ENCODE measurements around the gene CATSPERD.

Gene CATSPERD

GRCh38 chr19:5789351-5789761 lies 68.9 kb downstream of the CATSPERD start:
- H3K36me3 ChIP-seq (ENCODE audit: control insufficient read depth, insufficient read depth, low read length), result peaks cover 30% of the 10 kb centered on the region
- H3K27ac ChIP-seq (ENCODE audit: low read depth, low read length), result no peak overlapping the region
- H3K4me1 ChIP-seq (ENCODE audit: control insufficient read depth, insufficient read depth, low read length), result peaks cover 4% of the 10 kb centered on the region
- peaks cover 4% of the 10 kb centered on the region for H3K27me3 ChIP-seq (ENCODE audit: control insufficient read depth, insufficient read depth, low read length)
- no peak overlapping the region for H3K4me3 ChIP-seq (ENCODE audit: low read length)
- no peak overlapping the region for H3K9ac ChIP-seq (ENCODE audit: low read length)

- Histone ChIP-seq H3K27me3 (ENCODE audit: control insufficient read depth, insufficient read depth, low read length) (peaks cover 4% of the 10 kb centered on the region), H3K4me1 (ENCODE audit: control insufficient read depth, insufficient read depth, low read length) (peaks cover 4% of the 10 kb centered on the region), H3K9ac (ENCODE audit: low read length) (no peak overlapping the region), H3K4me3 (ENCODE audit: low read length) (peak overlapping the region; percentile 92), H3K36me3 (ENCODE audit: control insufficient read depth, insufficient read depth, low read length) (peaks cover 27% of the 10 kb centered on the region), H3K27ac (ENCODE audit: low read depth, low read length) (peak overlapping the region; percentile 95)
Observed at GRCh38 chr19:5789886-5790558, 69.6 kb downstream of the CATSPERD start.

GRCh38 chr19:5790559-5791520 lies 70.4 kb downstream of the CATSPERD start, which contains the start of gene DUS3L:
TSS of gene DUS3L (minus strand) at chr19:5791163. CDS start at chr19:5791141, 22 bp downstream.
- Histone ChIP-seq H3K4me1 (ENCODE audit: control insufficient read depth, insufficient read depth, low read length) (peaks cover 4% of the 10 kb centered on the region), H3K36me3 (ENCODE audit: control insufficient read depth, insufficient read depth, low read length) (peaks cover 24% of the 10 kb centered on the region), H3K9ac (ENCODE audit: low read length) (peak within 1 kb of the TSS; percentile 69), H3K27ac (ENCODE audit: low read depth, low read length) (peak within 1 kb of the TSS; percentile 95), H3K27me3 (ENCODE audit: control insufficient read depth, insufficient read depth, low read length) (peaks cover 4% of the 10 kb centered on the region), H3K4me3 (ENCODE audit: low read length) (peak within 1 kb of the TSS; percentile 92)

DNA sequence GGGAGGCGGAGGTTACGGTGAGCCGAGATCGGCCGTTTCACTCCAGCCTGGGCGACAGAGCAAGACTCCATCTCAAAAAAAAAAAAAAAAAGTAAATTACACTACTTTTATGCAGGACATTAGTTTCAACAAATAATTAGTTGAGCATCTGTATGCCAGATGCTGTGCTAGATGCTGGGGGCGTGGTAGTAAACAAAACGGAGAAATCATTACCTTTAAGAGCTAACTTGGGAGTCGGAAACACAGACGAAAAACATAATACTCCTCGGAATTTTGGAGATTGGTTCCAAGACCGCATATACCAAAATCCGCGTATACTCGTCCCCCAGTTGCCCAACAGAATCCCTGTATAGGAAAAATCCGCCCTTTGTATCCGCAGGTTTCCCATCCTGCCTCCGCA lies 71.8 kb downstream of the CATSPERD start:
- H3K27ac ChIP-seq (ENCODE audit: low read depth, low read length), result no peak overlapping the region
- peaks cover 12% of the 10 kb centered on the region for H3K36me3 ChIP-seq (ENCODE audit: control insufficient read depth, insufficient read depth, low read length)
- no peak overlapping the region for H3K9ac ChIP-seq (ENCODE audit: low read length)
- H3K27me3 ChIP-seq (ENCODE audit: control insufficient read depth, insufficient read depth, low read length), result peaks cover 4% of the 10 kb centered on the region
- no peak overlapping the region for H3K4me3 ChIP-seq (ENCODE audit: low read length)
- peaks cover 4% of the 10 kb centered on the region for H3K4me1 ChIP-seq (ENCODE audit: control insufficient read depth, insufficient read depth, low read length)

- no peak overlapping the region for H3K4me3 ChIP-seq (ENCODE audit: low read length)
- peaks cover 4% of the 10 kb centered on the region for H3K4me1 ChIP-seq (ENCODE audit: control insufficient read depth, insufficient read depth, low read length)
- peaks cover 3% of the 10 kb centered on the region for H3K36me3 ChIP-seq (ENCODE audit: control insufficient read depth, insufficient read depth, low read length)
Observed at GRCh38 chr19:5793188-5793587, 72.8 kb downstream of the CATSPERD start.

GRCh38 chr19:5795382-5795919 lies 75.0 kb downstream of the CATSPERD start:
- Histone ChIP-seq H3K27ac (ENCODE audit: low read depth, low read length) (no peak overlapping the region), H3K4me3 (ENCODE audit: low read length) (no peak overlapping the region), H3K27me3 (ENCODE audit: control insufficient read depth, insufficient read depth, low read length) (no peaks in the 10 kb centered on the region), H3K36me3 (ENCODE audit: control insufficient read depth, insufficient read depth, low read length) (no peaks in the 10 kb centered on the region), H3K9ac (ENCODE audit: low read length) (no peak overlapping the region), H3K4me1 (ENCODE audit: control insufficient read depth, insufficient read depth, low read length) (no peaks in the 10 kb centered on the region)

More at GRCh38 chr19:5793188-5793587, 72.8 kb downstream of the CATSPERD start:
- H3K9ac ChIP-seq (ENCODE audit: low read length), result no peak overlapping the region
- H3K27ac ChIP-seq (ENCODE audit: low read depth, low read length), result no peak overlapping the region
- no peaks in the 10 kb centered on the region for H3K27me3 ChIP-seq (ENCODE audit: control insufficient read depth, insufficient read depth, low read length)

DNA sequence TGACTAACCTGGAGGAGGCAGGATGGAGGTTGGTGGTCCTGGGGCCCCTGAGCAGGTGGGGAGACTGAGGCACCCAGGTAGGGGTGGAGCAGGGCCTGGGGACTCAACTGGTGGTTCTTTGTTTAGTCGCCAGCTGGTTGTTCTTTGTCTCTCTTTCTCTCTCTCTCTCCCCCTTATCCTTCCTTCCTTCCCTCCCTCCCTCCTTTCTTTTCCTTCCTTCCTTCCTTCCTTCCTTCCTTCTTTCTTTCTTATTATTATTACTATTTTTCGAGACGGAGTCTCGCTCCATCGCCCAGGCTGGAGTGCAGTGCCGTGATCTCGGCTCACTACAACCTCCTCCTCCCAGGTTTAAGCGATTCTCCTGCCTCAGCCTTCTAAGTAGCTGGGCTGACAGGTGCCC lies 77.8 kb downstream of the CATSPERD start:
- Histone ChIP-seq H3K27ac (ENCODE audit: low read depth, low read length) (no peak overlapping the region), H3K36me3 (ENCODE audit: control insufficient read depth, insufficient read depth, low read length) (no peaks in the 10 kb centered on the region), H3K27me3 (ENCODE audit: control insufficient read depth, insufficient read depth, low read length) (no peaks in the 10 kb centered on the region), H3K4me3 (ENCODE audit: low read length) (no peak overlapping the region), H3K9ac (ENCODE audit: low read length) (no peak overlapping the region), H3K4me1 (ENCODE audit: control insufficient read depth, insufficient read depth, low read length) (no peaks in the 10 kb centered on the region)

GRCh38 chr19:5799247-5800241 lies 79.1 kb downstream of the CATSPERD start:
- Histone ChIP-seq H3K27ac (ENCODE audit: low read depth, low read length) (no peak overlapping the region), H3K4me1 (ENCODE audit: control insufficient read depth, insufficient read depth, low read length) (no peaks in the 10 kb centered on the region), H3K9ac (ENCODE audit: low read length) (no peak overlapping the region), H3K4me3 (ENCODE audit: low read length) (no peak overlapping the region), H3K36me3 (ENCODE audit: control insufficient read depth, insufficient read depth, low read length) (no peaks in the 10 kb centered on the region), H3K27me3 (ENCODE audit: control insufficient read depth, insufficient read depth, low read length) (no peaks in the 10 kb centered on the region)

DNA sequence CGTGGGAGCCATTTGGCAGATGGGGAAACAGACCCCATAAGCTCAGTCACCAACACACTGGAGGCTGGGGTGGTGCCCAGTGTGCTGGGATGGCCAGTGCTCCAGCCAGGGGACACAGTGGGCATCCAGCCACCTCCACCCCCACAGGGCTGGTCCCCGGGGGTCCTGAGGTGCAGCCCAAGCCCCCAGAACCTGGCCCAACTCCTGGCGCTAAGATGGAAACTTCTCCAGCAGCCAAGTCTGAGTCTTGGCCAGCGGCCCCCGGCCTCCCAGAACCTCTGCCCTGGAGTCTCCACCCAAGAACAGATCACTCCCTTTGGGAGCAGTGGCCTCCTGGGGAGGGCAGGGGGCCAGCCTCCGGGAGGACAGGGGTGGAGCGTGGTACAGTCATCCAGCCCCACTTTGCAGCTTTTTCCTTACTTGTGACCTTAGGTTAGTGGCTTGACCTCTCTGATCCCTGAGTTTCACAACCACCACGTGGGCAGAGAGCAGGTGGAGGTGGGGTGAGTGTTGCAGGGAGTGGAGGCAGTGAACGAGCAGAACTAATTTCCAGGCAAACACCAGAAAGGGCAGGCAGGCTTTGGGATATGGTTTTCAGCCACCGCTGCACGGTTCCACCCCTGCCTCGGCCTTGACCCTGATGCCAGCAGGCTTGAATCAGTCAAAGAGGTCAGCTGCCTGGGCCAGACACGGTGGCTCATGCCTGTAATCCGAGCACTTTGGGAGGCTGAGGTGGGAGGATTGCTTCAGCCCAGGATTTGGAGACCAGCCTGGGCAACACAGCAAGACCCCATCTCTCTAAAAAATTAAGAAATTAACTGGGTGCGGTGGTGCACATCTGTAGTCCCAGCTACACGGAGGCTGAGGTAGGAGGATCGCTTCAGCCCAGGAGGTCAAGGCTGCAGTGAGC lies 80.2 kb downstream of the CATSPERD start:
- no peak overlapping the region for H3K27ac ChIP-seq (ENCODE audit: low read depth, low read length)
- no peaks in the 10 kb centered on the region for H3K36me3 ChIP-seq (ENCODE audit: control insufficient read depth, insufficient read depth, low read length)

GRCh38 chr19:5801796-5802619 lies 81.6 kb downstream of the CATSPERD start:
- Histone ChIP-seq H3K4me3 (ENCODE audit: low read length) (no peak overlapping the region), H3K27ac (ENCODE audit: low read depth, low read length) (no peak overlapping the region), H3K27me3 (ENCODE audit: control insufficient read depth, insufficient read depth, low read length) (no peaks in the 10 kb centered on the region), H3K4me1 (ENCODE audit: control insufficient read depth, insufficient read depth, low read length) (peaks cover 4% of the 10 kb centered on the region), H3K36me3 (ENCODE audit: control insufficient read depth, insufficient read depth, low read length) (no peaks in the 10 kb centered on the region), H3K9ac (ENCODE audit: low read length) (no peak overlapping the region)

More for the DNA sequence above, 80.2 kb downstream of the CATSPERD start:
- Histone ChIP-seq H3K9ac (ENCODE audit: low read length) (no peak overlapping the region), H3K27me3 (ENCODE audit: control insufficient read depth, insufficient read depth, low read length) (no peaks in the 10 kb centered on the region), H3K4me1 (ENCODE audit: control insufficient read depth, insufficient read depth, low read length) (no peaks in the 10 kb centered on the region), H3K4me3 (ENCODE audit: low read length) (no peak overlapping the region)
